T-cell (primary cell): ENCODE results near the gene DLGAP1. TPM values are rescaled to one million over a fixed set of nuclear protein-coding genes. Genes with fewer than 3 reads are reported as not detected.

Experiments
- ATAC-seq, 4 experiments: fragments of 200-7000 bp in 3 of 4; fragments of 150-1000 bp in 1 of 4; cut with Tn5 transposase; replicated peaks in 1 of 4; 1 replicate in 3 of 4; 2 replicates in 1 of 4; pipeline ENCODE4 v1.10.0; 2021; ENCODE audit warnings: moderate library complexity in 3 of 4, mild to moderate bottlenecking in 2 of 4, moderate number of reproducible peaks in 1 of 4
- CTCF ChIA-PET, 2 donors: fragments of 300-600 bp; sonication (Branson Sonifier 250); formaldehyde crosslinking; loops; one replicate each; lab custom pipeline; 2022; ENCODE audit warnings: antibody characterized with exemption in 2 of 2; lab: Charles Lee
- POLR2A ChIA-PET, 2 donors: fragments of 300-600 bp; sonication (Branson Sonifier 250); formaldehyde crosslinking; loops; one replicate each; lab custom pipeline; 2022; ENCODE audit warnings: antibody characterized with exemption in 2 of 2; lab: Charles Lee
- DNase-seq, 35 experiments: peaks; one replicate each; pipeline versions ENCODE4 v3.0.0 to v3.0.0-alpha.2; 2013 to 2023
- H3K27ac ChIP-seq: one replicate; pipeline ENCODE4 v1.5.1; 2013; ENCODE audit warnings: low read length
- H3K27me3 ChIP-seq, 2 experiments: replicated peaks in 1 of 2; 1 replicate in 1 of 2; 2 replicates in 1 of 2; pipeline versions ENCODE4 v1.6.1 to v1.7.0; 2013; ENCODE audit warnings: low read length in 1 of 2, mixed read lengths in 1 of 2; ENCODE audit not compliant: control insufficient read depth in 2 of 2, insufficient read depth in 2 of 2; ENCODE audit errors: extremely low read depth in 1 of 2
- H3K36me3 ChIP-seq, 2 donors: 1 replicate in 1 of 2; 2 replicates in 1 of 2; pipeline versions ENCODE4 v1.6.1 to v1.7.0; 2013; ENCODE audit warnings: low read length in 1 of 2; ENCODE audit not compliant: control insufficient read depth in 2 of 2, insufficient read depth in 1 of 2; ENCODE audit errors: extremely low read depth in 1 of 2
- H3K4me1 ChIP-seq, 2 experiments: 1 replicate in 1 of 2; 2 replicates in 1 of 2; pipeline versions ENCODE4 v1.6.1 to v1.7.0; 2013; ENCODE audit warnings: low read length in 2 of 2, mixed read lengths in 1 of 2; ENCODE audit not compliant: insufficient read depth in 2 of 2, control insufficient read depth in 1 of 2; ENCODE audit errors: extremely low read depth in 1 of 2
- H3K4me3 ChIP-seq, 2 donors: 1 replicate in 1 of 2; 2 replicates in 1 of 2; pipeline versions ENCODE4 v1.5.1 to v1.7.0; 2013; ENCODE audit warnings: mild to moderate bottlenecking in 2 of 2, low read length in 1 of 2, moderate library complexity in 1 of 2; ENCODE audit not compliant: control insufficient read depth in 1 of 2; ENCODE audit errors: extremely low read depth in 1 of 2
- H3K9me3 ChIP-seq: 2 replicates; pipeline ENCODE4 v1.7.0; 2013
- H3K27ac Mint-ChIP-seq, 2 donors: one replicate each; pipeline ENCODE4 v1.8.0; 2020 to 2021; ENCODE audit warnings: mild to moderate bottlenecking in 2 of 2, mixed read lengths in 2 of 2
- H3K27me3 Mint-ChIP-seq, 2 donors: one replicate each; pipeline ENCODE4 v1.8.0; 2021 to 2022; ENCODE audit warnings: mixed read lengths in 2 of 2
- H3K36me3 Mint-ChIP-seq: one replicate; pipeline ENCODE4 v1.8.0; 2021; ENCODE audit warnings: mixed read lengths
- H3K4me1 Mint-ChIP-seq, 3 donors: one replicate each; pipeline ENCODE4 v1.8.0; 2020 to 2022; ENCODE audit warnings: mixed read lengths in 3 of 3, mild to moderate bottlenecking in 1 of 3
- H3K4me3 Mint-ChIP-seq, 3 donors: one replicate each; pipeline ENCODE4 v1.8.0; 2020 to 2022; ENCODE audit warnings: mild to moderate bottlenecking in 3 of 3, mixed read lengths in 3 of 3, moderate library complexity in 3 of 3
- H3K9me3 Mint-ChIP-seq, 3 donors: one replicate each; pipeline ENCODE4 v1.8.0; 2020 to 2022; ENCODE audit warnings: mixed read lengths in 3 of 3
- WGBS: methylation state at CpG from one replicate; pipeline ENCODE4 v1.1.5; 2013; ENCODE audit warnings: missing lambda C conversion rate; ENCODE audit not compliant: insufficient coverage; 5-methylcytosine and 5-hydroxymethylcytosine counted together
- total RNA-seq, 35 experiments: library from RNA in 6 of 35; stranded (reverse) in 6 of 35; fragments of 120-200 nt in 1 of 35; gene quantifications; one replicate each; pipeline versions ENCODE4 v1.2.1 to v1.2.4 and lab custom pipeline; 2013 to 2026

The DLGAP1 gene
- total RNA-seq, 5 donors from 2014 or later (not counting 1 experiment from before 2014, with no cell fraction given) = 0.25 to 1.8 (median 0.26) TPM

GRCh38 chr18:3690764-3691066 is 764.4 kb downstream of the DLGAP1 start:
- WGBS = no CpG with 5 or more reads among the region's 1 CpG
- ATAC-seq = no peak
- no peaks in the 10 kb centered on the region for H3K27me3 ChIP-seq
- Mint-ChIP-seq H3K4me3 (no peak overlapping the region), H3K27ac (no peak overlapping the region), H3K36me3 (no peaks in the 10 kb centered on the region), H3K9me3 (peaks cover 0 to 10% (median 0%) of the 10 kb centered on the region in 3 donors), H3K27me3 (no peaks in the 10 kb centered on the region), H3K4me1 (no peaks in the 10 kb centered on the region)
- ChIA-PET POLR2A (no interaction called here), CTCF (interaction anchor here in 1 of 2 donors (0.6 kb wide), 1 partner anchor 29 kb away, joined by 7 read pairs; no protein-coding TSS in a partner anchor)
- H3K36me3 ChIP-seq = no peaks in the 10 kb centered on the region
- H3K9me3 ChIP-seq = no peaks in the 10 kb centered on the region
- no peak for DNase-seq
- H3K27ac ChIP-seq = no peak overlapping the region
- H3K4me1 ChIP-seq = no peaks in the 10 kb centered on the region
- H3K4me3 ChIP-seq = no peak overlapping the region

DNA sequence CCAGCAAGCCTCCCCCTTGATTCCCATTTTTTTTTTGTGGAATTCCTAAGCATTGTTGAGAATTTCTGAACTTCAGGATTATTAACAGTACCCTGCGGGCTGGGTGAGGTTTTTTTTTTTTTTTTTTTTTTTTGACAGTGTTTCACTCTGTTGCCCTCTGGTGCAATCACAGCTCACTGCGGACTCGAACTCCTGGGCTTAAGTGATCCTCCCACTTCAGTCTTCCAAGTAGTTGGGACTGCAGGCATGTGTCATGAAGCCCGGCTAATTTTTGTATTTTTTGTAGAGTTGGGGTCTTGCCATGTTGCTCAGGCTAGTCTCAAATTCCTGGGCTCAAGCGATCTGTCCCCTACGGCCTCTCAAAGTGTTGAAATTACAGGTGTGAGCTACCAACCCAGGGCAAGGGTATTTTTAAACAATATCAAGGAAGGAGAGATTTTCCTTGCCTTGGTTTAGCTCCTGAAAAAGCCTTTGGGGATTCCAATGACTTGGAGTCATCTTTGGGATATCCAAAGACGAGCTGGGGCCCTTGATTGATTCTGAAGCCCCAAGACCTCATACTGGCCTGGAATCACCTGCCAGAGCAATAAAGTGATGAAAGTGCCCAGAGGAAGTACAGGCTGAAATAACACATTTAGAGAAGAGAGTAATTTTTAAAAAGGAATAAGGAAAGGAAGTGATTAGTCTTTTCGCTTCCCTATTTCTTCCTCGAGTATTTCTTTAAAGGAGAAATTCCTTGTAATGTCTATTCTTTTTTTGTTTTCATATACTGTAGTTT is 764.9 kb downstream of the DLGAP1 start:
- DNase-seq (no peak), ATAC-seq (no peak)
- Histone ChIP-seq H3K4me3 (no peak overlapping the region), H3K27me3 (no peaks in the 10 kb centered on the region), H3K27ac (no peak overlapping the region), H3K4me1 (no peaks in the 10 kb centered on the region), H3K36me3 (no peaks in the 10 kb centered on the region), H3K9me3 (no peaks in the 10 kb centered on the region)
- CTCF ChIA-PET = no interaction called here
- Mint-ChIP-seq H3K36me3 (no peaks in the 10 kb centered on the region), H3K9me3 (peaks cover 0 to 9% (median 0%) of the 10 kb centered on the region in 3 donors), H3K4me1 (no peaks in the 10 kb centered on the region), H3K4me3 (no peak overlapping the region), H3K27me3 (no peaks in the 10 kb centered on the region), H3K27ac (no peak overlapping the region)
- POLR2A ChIA-PET = interaction anchor here in 1 of 2 donors (0.6 kb wide), 1 partner anchor 356 kb away, joined by 8 read pairs; no protein-coding TSS in a partner anchor
- WGBS = 83% methylated on average over 3 of the region's 9 CpGs

DNA sequence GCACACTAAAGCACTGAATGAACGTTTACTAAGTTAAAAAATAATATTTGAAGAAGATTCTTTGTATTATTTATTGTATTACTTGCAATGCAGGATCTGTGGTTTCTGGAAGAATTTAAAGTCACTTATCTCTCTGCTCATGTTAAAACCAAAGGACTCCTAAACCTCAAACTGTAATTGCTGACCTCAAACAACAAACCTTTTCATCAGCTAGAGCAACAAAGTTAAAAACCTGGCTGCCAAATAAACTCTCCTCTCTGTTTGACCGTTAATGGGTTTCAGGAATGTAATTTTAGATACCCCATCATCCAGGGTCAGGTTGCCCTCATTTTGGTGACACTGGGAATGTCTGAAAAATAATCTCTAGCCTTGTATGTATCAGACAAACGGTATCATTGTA is 766.0 kb downstream of the DLGAP1 start:
- no CpG with 5 or more reads among the region's 3 CpGs for WGBS
- Mint-ChIP-seq H3K9me3 (peaks cover 0 to 9% (median 0%) of the 10 kb centered on the region in 3 donors), H3K4me3 (no peak overlapping the region), H3K36me3 (no peaks in the 10 kb centered on the region), H3K4me1 (no peaks in the 10 kb centered on the region), H3K27ac (no peak overlapping the region), H3K27me3 (no peaks in the 10 kb centered on the region)
- Histone ChIP-seq H3K9me3 (no peaks in the 10 kb centered on the region), H3K27me3 (no peaks in the 10 kb centered on the region), H3K4me3 (no peak overlapping the region), H3K4me1 (no peaks in the 10 kb centered on the region), H3K27ac (no peak overlapping the region), H3K36me3 (no peaks in the 10 kb centered on the region)
- ATAC-seq = no peak
- POLR2A ChIA-PET = no interaction called here
- no peak for DNase-seq
- CTCF ChIA-PET = no interaction called here

GRCh38 chr18:3688690-3689089 is 766.4 kb downstream of the DLGAP1 start:
- Mint-ChIP-seq H3K27me3 (no peaks in the 10 kb centered on the region), H3K9me3 (peaks cover 0 to 9% (median 0%) of the 10 kb centered on the region in 3 donors), H3K27ac (no peak overlapping the region), H3K4me3 (no peak overlapping the region), H3K36me3 (no peaks in the 10 kb centered on the region), H3K4me1 (no peaks in the 10 kb centered on the region)
- ChIA-PET POLR2A (no interaction called here), CTCF (no interaction called here)
- Histone ChIP-seq H3K36me3 (no peaks in the 10 kb centered on the region), H3K9me3 (no peaks in the 10 kb centered on the region), H3K4me1 (no peaks in the 10 kb centered on the region), H3K27ac (no peak overlapping the region), H3K27me3 (no peaks in the 10 kb centered on the region), H3K4me3 (no peak overlapping the region)
- WGBS = 100% methylated on average over 3 of the region's 5 CpGs
- DNase-seq = no peak
- no peak for ATAC-seq

- H3K27ac Mint-ChIP-seq = no peak overlapping the region
- no peaks in the 10 kb centered on the region for H3K27me3 ChIP-seq
- no peaks in the 10 kb centered on the region for H3K4me1 ChIP-seq
- H3K36me3 ChIP-seq = no peaks in the 10 kb centered on the region
- no peak overlapping the region for H3K4me3 Mint-ChIP-seq
- H3K4me3 ChIP-seq = no peak overlapping the region
- peaks cover 5 to 17% (median 5%) of the 10 kb centered on the region in 3 donors for H3K9me3 Mint-ChIP-seq
- peaks cover under 1 to 3% of the 10 kb centered on the region in 2 donors for H3K27me3 Mint-ChIP-seq
- ATAC-seq (no peak), DNase-seq (no peak)
- POLR2A ChIA-PET = interaction anchor here in 1 of 2 donors (0.6 kb wide), 1 partner anchor 257 kb away, joined by 3 read pairs; no protein-coding TSS in a partner anchor
- H3K9me3 ChIP-seq = peaks cover 2% of the 10 kb centered on the region
- no CpG with 5 or more reads among the region's 3 CpGs for WGBS
- H3K4me1 Mint-ChIP-seq = no peaks in the 10 kb centered on the region
- H3K36me3 Mint-ChIP-seq = no peaks in the 10 kb centered on the region
- CTCF ChIA-PET = interaction anchor here in 1 of 2 donors (0.5 to 0.7 kb wide), 2 partner anchors 9 to 405 kb away, joined by 4 read pairs; no protein-coding TSS in a partner anchor
- no peak overlapping the region for H3K27ac ChIP-seq
Measured at GRCh38 chr18:3683483-3683882, 771.6 kb downstream of the DLGAP1 start.

DNA sequence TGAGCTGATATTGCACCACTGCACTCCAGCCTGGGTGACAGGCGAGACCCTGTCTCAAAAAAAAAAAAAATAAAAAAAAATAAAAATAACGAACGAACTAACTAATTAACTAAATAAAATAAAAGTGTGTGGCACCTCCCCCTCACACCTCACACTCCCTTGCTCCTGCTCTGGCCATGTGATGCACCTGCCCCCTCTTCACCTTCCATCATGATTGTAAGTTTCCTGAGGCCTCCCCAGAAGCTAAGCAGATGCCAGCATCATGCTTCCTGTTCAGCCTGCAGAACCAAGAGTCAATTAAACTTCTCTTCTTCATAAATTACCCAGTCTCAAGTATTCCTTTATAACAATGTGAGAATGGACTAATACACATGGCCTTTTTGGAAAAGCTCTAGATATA is 773.0 kb downstream of the DLGAP1 start:
- H3K36me3 ChIP-seq = no peaks in the 10 kb centered on the region
- H3K4me3 Mint-ChIP-seq = no peak overlapping the region
- ChIA-PET CTCF (no interaction called here), POLR2A (no interaction called here)
- H3K27ac Mint-ChIP-seq = no peak overlapping the region
- peaks cover 7 to 11% of the 10 kb centered on the region in 2 donors for H3K27me3 Mint-ChIP-seq
- DNase-seq (no peak), ATAC-seq (no peak)
- no CpG with 5 or more reads among the region's 3 CpGs for WGBS
- peaks cover 0 to 3% of the 10 kb centered on the region in 2 experiments for H3K27me3 ChIP-seq
- no peaks in the 10 kb centered on the region for H3K4me1 Mint-ChIP-seq
- H3K4me1 ChIP-seq = no peaks in the 10 kb centered on the region
- H3K27ac ChIP-seq = no peak overlapping the region
- no peak overlapping the region for H3K4me3 ChIP-seq
- peaks cover 5 to 15% (median 5%) of the 10 kb centered on the region in 3 donors for H3K9me3 Mint-ChIP-seq
- H3K36me3 Mint-ChIP-seq = no peaks in the 10 kb centered on the region
- peaks cover 2% of the 10 kb centered on the region for H3K9me3 ChIP-seq
